K562 (cell line): Measurements from ENCODE around the gene RGS6. TPM values are rescaled to one million over a fixed set of nuclear protein-coding genes. Genes with fewer than 3 reads are reported as not detected.

ENCODE experiments used
- ATAC-seq: fragments of 200-7000 bp; cut with Tn5 transposase; 3 replicates; pipeline ENCODE4 v1.9.1; 2020; ENCODE audit warnings: moderate library complexity
- BruUV-seq: library from RNA; stranded (reverse); fragments of 400-500 nt; replicated peaks from 2 replicates; lab custom pipeline; 2021; lab: Mats Ljungman, UMichigan
- CTCF ChIA-PET: fragments of 300-600 bp; formaldehyde crosslinking; extraction: SDS; loops from one replicate; lab custom pipeline; 2021; ENCODE audit warnings: low intra/inter-chr PET ratio; lab: Yijun Ruan, JAX
- POLR2A ChIA-PET: fragments of 300-600, 350-650 bp; sonication (Branson Sonifier 250); formaldehyde crosslinking; extraction: SDS; loops from one replicate; lab custom pipeline; 2021; ENCODE audit warnings: antibody characterized with exemption, inconsistent platforms; lab: Yijun Ruan, JAX
- DNase-seq, 4 experiments: peaks; one replicate each; pipeline versions ENCODE4 v3.0.0 to v3.0.0-alpha.2; 2011 to 2018; ENCODE audit warnings: low spot score in 3 of 4, mixed read lengths in 3 of 4; ENCODE audit errors: extremely low read depth in 1 of 4
- FAIRE-seq: peaks from 2 replicates; lab custom pipeline; 2011; peaks lifted over from hg19 to GRCh38; lab: Jason Lieb, UNC
- H2AFZ ChIP-seq: 2 replicates; pipeline ENCODE4 v1.6.0; 2011; ENCODE audit warnings: low read depth, low read length, control low read depth, inconsistent platforms
- H3K27ac ChIP-seq: fragments of 200-600 bp; 3 replicates; pipeline ENCODE4 v1.8.0; 2011; ENCODE audit warnings: low read depth, mild to moderate bottlenecking, control low read depth, inconsistent platforms, low read length, moderate library complexity, mixed read lengths; ENCODE audit errors: extremely low read depth
- H3K27me3 ChIP-seq, 2 experiments: fragments of 300-600 bp in 1 of 2; 2 replicates in 1 of 2; 3 replicates in 1 of 2; pipeline versions ENCODE4 v1.6.0 to v1.8.0; 2011; ENCODE audit warnings: inconsistent platforms in 2 of 2, low read length in 2 of 2, mild to moderate bottlenecking in 1 of 2, mixed read lengths in 1 of 2, moderate library complexity in 1 of 2; ENCODE audit not compliant: control insufficient read depth in 2 of 2, insufficient read depth in 2 of 2
- H3K36me3 ChIP-seq: fragments of 300-600 bp; 3 replicates; pipeline ENCODE4 v1.8.0; 2011; ENCODE audit warnings: mild to moderate bottlenecking, low read length, inconsistent platforms; ENCODE audit not compliant: control insufficient read depth, insufficient read depth
- H3K4me1 ChIP-seq, 2 experiments: fragments of 200-600 bp in 1 of 2; replicated peaks in 1 of 2; 2 replicates in 1 of 2; 3 replicates in 1 of 2; pipeline versions ENCODE4 v1.5.1 to v1.8.0; 2011; ENCODE audit warnings: inconsistent platforms in 2 of 2, low read length in 2 of 2, mild to moderate bottlenecking in 1 of 2, mixed read lengths in 1 of 2, moderate library complexity in 1 of 2; ENCODE audit not compliant: control insufficient read depth in 2 of 2, insufficient read depth in 2 of 2
- H3K4me2 ChIP-seq: 2 replicates; pipeline ENCODE4 v1.6.1; 2011; ENCODE audit warnings: low read length, control low read depth, inconsistent platforms, mixed read lengths; ENCODE audit not compliant: insufficient read depth
- H3K4me3 ChIP-seq: fragments of 200-600 bp; sonication (generic), shearing (Covaris generic); 2 replicates; pipeline ENCODE4 v1.5.1; 2016; ENCODE audit warnings: control low read depth, inconsistent platforms
- H3K79me2 ChIP-seq: fragments of 200-600 bp; 3 replicates; pipeline ENCODE4 v1.8.0; 2011; ENCODE audit warnings: low read length, inconsistent platforms; ENCODE audit not compliant: control insufficient read depth, insufficient read depth
- H3K9ac ChIP-seq, 2 experiments: 2 replicates each; pipeline versions ENCODE4 v1.6.0 to v1.6.1; 2011; ENCODE audit warnings: low read depth in 2 of 2, low read length in 2 of 2, control low read depth in 1 of 2, inconsistent platforms in 1 of 2, mild to moderate bottlenecking in 1 of 2, mixed read lengths in 1 of 2; ENCODE audit not compliant: insufficient read depth in 1 of 2
- H3K9me1 ChIP-seq: one replicate; pipeline ENCODE4 v1.6.0; 2011; ENCODE audit warnings: inconsistent platforms, mild to moderate bottlenecking, low read length, moderate library complexity; ENCODE audit not compliant: control insufficient read depth, insufficient read depth
- H3K9me3 ChIP-seq: replicated peaks from 2 replicates; pipeline ENCODE4 v1.5.1; 2011; ENCODE audit warnings: low read depth, low read length, inconsistent platforms; ENCODE audit not compliant: control insufficient read depth, insufficient read depth
- H4K20me1 ChIP-seq: replicated peaks from 2 replicates; pipeline ENCODE4 v1.6.1; 2011; ENCODE audit warnings: low read length, inconsistent platforms, mixed read lengths; ENCODE audit not compliant: control insufficient read depth, insufficient read depth
- CHD2 ChIP-seq: IDR thresholded peaks from 2 replicates; pipeline ENCODE4 v1.6.1; 2011; ENCODE audit warnings: low read depth, low read length
- FIP1L1 ChIP-seq: fragments of 200-400 bp; formaldehyde crosslinking; IDR thresholded peaks from 2 replicates; pipeline ENCODE4 v1.6.1; 2018; ENCODE audit warnings: mild to moderate bottlenecking, low read depth, low read length; ENCODE audit not compliant: poor library complexity, severe bottlenecking
- GTF2F1 ChIP-seq: IDR thresholded peaks from 2 replicates; pipeline ENCODE4 v1.6.1; 2011; ENCODE audit warnings: low read depth, low read length, improper control_type of control experiment
- MBD1 ChIP-seq: fragments of 250-450 bp; sonication (Bioruptor Pico); IDR thresholded peaks from 2 replicates; pipeline ENCODE4 v1.8.0; 2022; ENCODE audit warnings: inconsistent platforms
- NFIX ChIP-seq: fragments of 250-450 bp; sonication (Bioruptor Pico); IDR thresholded peaks from 2 replicates; pipeline ENCODE4 v1.4.0; 2020; ENCODE audit warnings: low read depth, mild to moderate bottlenecking, moderate library complexity
- PTBP1 ChIP-seq: fragments of 200-400 bp; formaldehyde crosslinking; IDR thresholded peaks from 2 replicates; pipeline ENCODE4 v1.6.1; 2017; ENCODE audit warnings: low read depth, low read length
- RAD51 ChIP-seq: fragments of 450-650 bp; IDR thresholded peaks from 2 replicates; pipeline ENCODE4 v1.7.1; 2016; ENCODE audit warnings: low read depth, mild to moderate bottlenecking, borderline replicate concordance
- SUPT5H ChIP-seq: fragments of 450-650 bp; IDR thresholded peaks from 2 replicates; pipeline ENCODE4 v1.6.1; 2016
- TRIM25 ChIP-seq: fragments of 450-650 bp; IDR thresholded peaks from 2 replicates; pipeline ENCODE4 v1.7.0; 2016; ENCODE audit warnings: borderline replicate concordance
- ZNF696 ChIP-seq: fragments of 250-450 bp; sonication (Bioruptor Pico); conservative IDR thresholded peaks from 2 replicates; pipeline ENCODE4 v1.4.0; 2020; ENCODE audit warnings: mild to moderate bottlenecking, moderate library complexity
- ZNF717 ChIP-seq: fragments of 250-450 bp; sonication (Bioruptor Pico); IDR thresholded peaks from 2 replicates; pipeline ENCODE4 v1.5.0; 2021
- ZNF764 ChIP-seq: fragments of 250-450 bp; sonication (Bioruptor Pico); IDR thresholded peaks from 2 replicates; pipeline ENCODE4 v1.4.0; 2020; ENCODE audit warnings: low read depth, mild to moderate bottlenecking, moderate library complexity
- ZNF77 ChIP-seq: fragments of 250-450 bp; sonication (Bioruptor Pico); IDR thresholded peaks from 2 replicates; pipeline ENCODE4 v1.5.0; 2020
- WGBS: fragments of 100-300 bp; shearing (Covaris generic); methylation state at CpG from one replicate; pipeline ENCODE4 v1.1.6; 2016; ENCODE audit warnings: low coverage, mixed read lengths; ENCODE audit not compliant: insufficient coverage; ENCODE audit errors: missing lambda C conversion rate; 5-methylcytosine and 5-hydroxymethylcytosine counted together
- in situ Hi-C: fragments of 300-500 bp; cut with MboI; formaldehyde crosslinking; loops from 4 replicates; pipeline ENCODE4 v1.15.0; 2018; ENCODE audit warnings: inconsistent platforms, mixed read lengths
- intact Hi-C: fragments of 100-400 bp; cut with micrococcal nuclease; formaldehyde crosslinking; loops from 2 replicates; pipeline ENCODE4 v1.14.2; 2022
- polyA plus RNA-seq, 8 experiments: library from polyadenylated mRNA; depleted of rRNA in 4 of 8; stranded (reverse) in 5 of 8; unstranded in 3 of 8; fragments of >200 nt; fragmentation: Nextera tagmentation in 2 of 8; fragmentation: Illumina TruSeq in 1 of 8; extraction: Ambion mirVana in 2 of 8; extraction: Trizol in 1 of 8; gene quantifications; 2 replicates each; pipeline versions ENCODE4 v1.2.1 to v1.2.3, GENCODE V29; 2011 to 2014; ENCODE audit warnings: inconsistent platforms in 1 of 8, missing spikeins in 1 of 8
- total RNA-seq, 7 experiments: library from RNA; depleted of rRNA in 6 of 7; stranded (reverse); fragments of >200 nt in 6 of 7; fragmentation: Illumina TruSeq in 2 of 7; extraction: Trizol in 2 of 7; gene quantifications; 2 replicates each; pipeline versions ENCODE4 v1.2.1 to v1.2.3, GENCODE V29; 2011 to 2021; ENCODE audit warnings: low replicate concordance in 1 of 7
- TF ChIP-seq, protein P1 (sequence below): sonication (generic); formaldehyde crosslinking; IDR thresholded peaks from 2 replicates; pipeline ENCODE4 v1.8.0; 2022; ENCODE audit warnings: mild to moderate bottlenecking, missing genetic modification reagents
- TF ChIP-seq, protein P2 (sequence below): sonication (generic); formaldehyde crosslinking; IDR thresholded peaks from 2 replicates; pipeline ENCODE4 v1.8.1; 2023; ENCODE audit warnings: mild to moderate bottlenecking, missing genetic modification reagents
- TF ChIP-seq, protein P3 (sequence below), 2 experiments: fragments of 450-650 bp; IDR thresholded peaks; 2 replicates each; pipeline ENCODE4 v1.6.1; 2016

Gene RGS6
- total and polyA plus RNA-seq, 9 of the 15 experiments (the other 6 are each of a cell fraction or from before 2014, with no cell fraction given), result not detected

- TF ChIP-seq, protein P1, sequence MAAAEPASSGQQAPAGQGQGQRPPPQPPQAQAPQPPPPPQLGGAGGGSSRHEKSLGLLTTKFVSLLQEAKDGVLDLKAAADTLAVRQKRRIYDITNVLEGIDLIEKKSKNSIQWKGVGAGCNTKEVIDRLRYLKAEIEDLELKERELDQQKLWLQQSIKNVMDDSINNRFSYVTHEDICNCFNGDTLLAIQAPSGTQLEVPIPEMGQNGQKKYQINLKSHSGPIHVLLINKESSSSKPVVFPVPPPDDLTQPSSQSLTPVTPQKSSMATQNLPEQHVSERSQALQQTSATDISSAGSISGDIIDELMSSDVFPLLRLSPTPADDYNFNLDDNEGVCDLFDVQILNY (CRISPR knock-in tag), result no peak
- TF ChIP-seq GTF2F1 (no peak), TRIM25 (no peak), PTBP1 (no peak)
Measured at GRCh38 chr14:71964716-71965115, 32.5 kb downstream of the RGS6 start (continued).

DNA sequence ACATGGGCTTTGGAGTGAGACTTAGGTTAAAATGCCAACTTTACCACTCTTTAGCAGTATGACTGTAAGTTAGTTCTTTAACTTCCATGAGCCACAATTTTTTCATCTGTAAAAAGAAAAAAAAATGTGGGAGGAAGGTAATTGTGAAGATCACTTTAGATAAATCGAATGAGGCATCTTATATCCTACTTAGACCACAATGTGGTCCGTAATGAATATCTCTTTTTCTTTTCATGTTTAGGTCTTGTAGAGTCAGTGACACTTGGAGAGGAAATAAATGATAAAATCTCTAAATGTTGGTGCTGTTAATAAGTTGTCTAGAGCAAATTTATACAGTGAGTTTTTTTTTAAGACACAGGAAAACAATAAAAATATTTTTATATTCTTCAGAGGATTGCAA is 34.3 kb downstream of the RGS6 start:
- Histone ChIP-seq H3K4me2 (no peak overlapping the region), H3K9me1 (no peaks in the 10 kb centered on the region), H3K27ac (no peak overlapping the region), H4K20me1 (no peaks in the 10 kb centered on the region), H3K79me2 (no peaks in the 10 kb centered on the region), H3K36me3 (no peaks in the 10 kb centered on the region), H3K9me3 (no peaks in the 10 kb centered on the region), H3K9ac (no peak overlapping the region), H3K4me3 (no peak overlapping the region), H3K4me1 (no peaks in the 10 kb centered on the region), H3K27me3 (no peaks in the 10 kb centered on the region), H2AFZ (no peak overlapping the region)
- ChIA-PET POLR2A (no interaction called here), CTCF (no interaction called here)
- FAIRE-seq, result no peak
- intact Hi-C loops (no loop called here), in situ Hi-C loops (no loop called here)
- ATAC-seq, result no peak
- no TSS peak for BruUV-seq
- 0% methylated on average over 2 of the region's 2 CpGs for WGBS
- DNase-seq, result no peak
- no peak for TF ChIP-seq ZNF77 (CRISPR knock-in tag)
- no peak for TF ChIP-seq CHD2
- no peak for TF ChIP-seq ZNF696 (CRISPR knock-in tag)
- TF ChIP-seq SUPT5H, result no peak
- TF ChIP-seq ZNF764 (CRISPR knock-in tag), result no peak
- TF ChIP-seq, protein P2, sequence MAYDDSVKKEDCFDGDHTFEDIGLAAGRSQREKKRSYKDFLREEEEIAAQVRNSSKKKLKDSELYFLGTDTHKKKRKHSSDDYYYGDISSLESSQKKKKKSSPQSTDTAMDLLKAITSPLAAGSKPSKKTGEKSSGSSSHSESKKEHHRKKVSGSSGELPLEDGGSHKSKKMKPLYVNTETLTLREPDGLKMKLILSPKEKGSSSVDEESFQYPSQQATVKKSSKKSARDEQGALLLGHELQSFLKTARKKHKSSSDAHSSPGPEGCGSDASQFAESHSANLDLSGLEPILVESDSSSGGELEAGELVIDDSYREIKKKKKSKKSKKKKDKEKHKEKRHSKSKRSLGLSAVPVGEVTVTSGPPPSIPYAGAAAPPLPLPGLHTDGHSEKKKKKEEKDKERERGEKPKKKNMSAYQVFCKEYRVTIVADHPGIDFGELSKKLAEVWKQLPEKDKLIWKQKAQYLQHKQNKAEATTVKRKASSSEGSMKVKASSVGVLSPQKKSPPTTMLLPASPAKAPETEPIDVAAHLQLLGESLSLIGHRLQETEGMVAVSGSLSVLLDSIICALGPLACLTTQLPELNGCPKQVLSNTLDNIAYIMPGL (CRISPR knock-in tag), result no peak
- no peak for TF ChIP-seq ZNF717 (CRISPR knock-in tag)
- no peak for TF ChIP-seq MBD1
- no peak for TF ChIP-seq FIP1L1
- TF ChIP-seq, protein P3, sequence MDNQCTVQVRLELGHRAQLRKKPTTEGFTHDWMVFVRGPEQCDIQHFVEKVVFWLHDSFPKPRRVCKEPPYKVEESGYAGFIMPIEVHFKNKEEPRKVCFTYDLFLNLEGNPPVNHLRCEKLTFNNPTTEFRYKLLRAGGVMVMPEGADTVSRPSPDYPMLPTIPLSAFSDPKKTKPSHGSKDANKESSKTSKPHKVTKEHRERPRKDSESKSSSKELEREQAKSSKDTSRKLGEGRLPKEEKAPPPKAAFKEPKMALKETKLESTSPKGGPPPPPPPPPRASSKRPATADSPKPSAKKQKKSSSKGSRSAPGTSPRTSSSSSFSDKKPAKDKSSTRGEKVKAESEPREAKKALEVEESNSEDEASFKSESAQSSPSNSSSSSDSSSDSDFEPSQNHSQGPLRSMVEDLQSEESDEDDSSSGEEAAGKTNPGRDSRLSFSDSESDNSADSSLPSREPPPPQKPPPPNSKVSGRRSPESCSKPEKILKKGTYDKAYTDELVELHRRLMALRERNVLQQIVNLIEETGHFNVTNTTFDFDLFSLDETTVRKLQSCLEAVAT (IDR thresholded peaks at IDR 0.05), result no peak
- no peak for TF ChIP-seq RAD51
- no peak for TF ChIP-seq NFIX
